Epithelial cell of proximal tubule (primary cell): ENCODE measurements around the gene LBHD1. TPM values are rescaled to one million over a fixed set of nuclear protein-coding genes. Genes with fewer than 3 reads are reported as not detected.
"Not testable (repeated sequence)": the region's sequence is repeated elsewhere in the genome, so short reads cannot be mapped to it uniquely, and the experiment has no call there.

ENCODE experiments used
- DNase-seq: peaks from one replicate; pipeline ENCODE4 v3.0.0-alpha.2; 2011; ENCODE audit warnings: low read depth
- H3K4me3 ChIP-seq: 2 replicates; pipeline ENCODE4 v1.5.1; 2011; ENCODE audit warnings: low read depth, mild to moderate bottlenecking, low read length
- CTCF ChIP-seq: conservative IDR thresholded peaks from 2 replicates; pipeline ENCODE4 v1.5.1; 2012; ENCODE audit warnings: low read depth, mild to moderate bottlenecking, low read length
- total RNA-seq: library from RNA; depleted of rRNA; stranded (reverse); fragments of >200 nt; gene quantifications from 2 replicates; pipeline ENCODE4 v1.2.3, GENCODE V29; 2015

The LBHD1 gene
- total RNA-seq, 1 donor from 2014 or later = 2.2 TPM

GRCh38 chr11:62632492-62632891, 39.6 kb downstream of the LBHD1 start:
- DNase-seq = no peak
- no peak overlapping the region for H3K4me3 ChIP-seq
- no peak for TF ChIP-seq CTCF

GRCh38 chr11:62627713-62628112, 44.4 kb downstream of the LBHD1 start:
- DNase-seq = no peak
- H3K4me3 ChIP-seq = no peak overlapping the region
- peak; percentile 17 for TF ChIP-seq CTCF

GRCh38 chr11:62622476-62623089, 49.5 kb downstream of the LBHD1 start:
- TF ChIP-seq CTCF = no peak
- H3K4me3 ChIP-seq = peak overlapping the region; percentile 20

GRCh38 chr11:62621567-62622470, 50.2 kb downstream of the LBHD1 start, which contains the start of gene B3GAT3:
Gene B3GAT3, minus strand, starts transcription at chr11:62621986. Its CDS starts 39 bp downstream, at chr11:62621947.
- DNase-seq = peak; percentile 93
- H3K4me3 ChIP-seq = peak within 1 kb of the TSS; percentile 87
- no peak for TF ChIP-seq CTCF

More at GRCh38 chr11:62622476-62623089, 49.5 kb downstream of the LBHD1 start:
- no peak for DNase-seq

GRCh38 chr11:62621027-62621566, 51.0 kb downstream of the LBHD1 start:
- no peak for TF ChIP-seq CTCF
- H3K4me3 ChIP-seq = peak overlapping the region; percentile 87
- DNase-seq = no peak

- not testable (repeated sequence) for DNase-seq, H3K4me3 ChIP-seq
These were observed 55.1 kb downstream of the LBHD1 start for GRCh38 chr11:62616957-62617356.

- H3K4me3 ChIP-seq = no peak overlapping the region
- TF ChIP-seq CTCF = no peak
- no peak for DNase-seq
These were observed 56.5 kb downstream of the LBHD1 start for GRCh38 chr11:62615521-62615920.
